ENCODE results near the gene ZNF724. TPM values are rescaled to one million over a fixed set of nuclear protein-coding genes. Genes with fewer than 3 reads are reported as not detected.

The ZNF724 gene
- total and polyA plus RNA-seq, 2 of the 13 experiments (the other 11 are each of a cell fraction or from before 2014, with no cell fraction given): 1.5 to 15.0 TPM

GRCh38 chr19:23249911-23250649 is at the start of gene ZNF724 (continued):
- TF ChIP-seq ZNF576 (CRISPR knock-in tag; IDR thresholded peaks at IDR 0.05) (no peak), NFAT5 (CRISPR knock-in tag; IDR thresholded peaks at IDR 0.05) (peak; percentile 58; the same call in 1 of the 2 replicates), RERE (CRISPR knock-in tag; IDR thresholded peaks at IDR 0.05; ENCODE audit: low read depth) (no peak), ZNF850 (CRISPR knock-in tag; conservative IDR thresholded peaks at IDR 0.05) (no peak), ETV6 (CRISPR knock-in tag; conservative IDR thresholded peaks at IDR 0.05) (no peak), NRL (CRISPR knock-in tag; IDR thresholded peaks at IDR 0.05; ENCODE audit: borderline replicate concordance) (no peak), E2F1 (CRISPR knock-in tag; IDR thresholded peaks at IDR 0.05) (peak; percentile 60; the same call in 1 of the 2 replicates), NAIF1 (CRISPR knock-in tag; IDR thresholded peaks at IDR 0.05; ENCODE audit: borderline replicate concordance) (no peak), CEBPG (CRISPR knock-in tag; IDR thresholded peaks at IDR 0.05) (no peak), NR2F6 (IDR thresholded peaks at IDR 0.05) (peak; percentile 48; the same call in 1 of the 2 replicates), NR2F6 (CRISPR knock-in tag; IDR thresholded peaks at IDR 0.05) (no peak), ZNF878 (CRISPR knock-in tag; IDR thresholded peaks at IDR 0.05) (peak; percentile 71; the same call in 1 of the 2 replicates), BATF2 (CRISPR knock-in tag; IDR thresholded peaks at IDR 0.05) (no peak), ARNT2 (CRISPR knock-in tag; IDR thresholded peaks at IDR 0.05; ENCODE audit: low read depth) (no peak), GABPA (IDR thresholded peaks at IDR 0.05; ENCODE audit: low read depth, low read length) (peak; percentile 70), GABPA (CRISPR knock-in tag; IDR thresholded peaks at IDR 0.05; ENCODE audit: low read depth) (peak; percentile 84), ZNF383 (CRISPR knock-in tag; IDR thresholded peaks at IDR 0.05; ENCODE audit: borderline replicate concordance) (no peak)
